H9 (cell line): ENCODE measurements around the gene APBA3. TPM values are rescaled to one million over a fixed set of nuclear protein-coding genes. Genes with fewer than 3 reads are reported as not detected.

Experiments
- DNase-seq: peaks from one replicate; pipeline ENCODE4 v3.0.0-alpha.2; 2017
- H2AFZ ChIP-seq: one replicate; pipeline ENCODE4 v1.6.1; 2013; ENCODE audit warnings: mild to moderate bottlenecking, low read length, control low read depth, moderate library complexity
- H2AK5ac ChIP-seq: 2 replicates; pipeline ENCODE4 v1.6.1; 2013; ENCODE audit warnings: low read length, control low read depth, mixed read lengths; ENCODE audit not compliant: insufficient read length
- H2BK120ac ChIP-seq: one replicate; pipeline ENCODE4 v1.6.1; 2013; ENCODE audit warnings: low read depth, mild to moderate bottlenecking, low read length, control low read depth, inconsistent platforms; ENCODE audit not compliant: poor library complexity, severe bottlenecking
- H2BK12ac ChIP-seq: 2 replicates; pipeline ENCODE4 v1.6.1; 2013; ENCODE audit warnings: low read length, control low read depth, mixed read lengths, low read depth; ENCODE audit not compliant: insufficient read length
- H2BK15ac ChIP-seq: 2 replicates; pipeline ENCODE4 v1.6.1; 2013; ENCODE audit warnings: low read depth, low read length, control low read depth
- H2BK20ac ChIP-seq: one replicate; pipeline ENCODE4 v1.6.1; 2013; ENCODE audit warnings: low read depth, mild to moderate bottlenecking, low read length, control low read depth, inconsistent platforms; ENCODE audit not compliant: poor library complexity, severe bottlenecking
- H2BK5ac ChIP-seq: 2 replicates; pipeline ENCODE4 v1.6.1; 2013; ENCODE audit warnings: low read length, control low read depth, mixed read lengths; ENCODE audit not compliant: insufficient read length
- H3K14ac ChIP-seq: 2 replicates; pipeline ENCODE4 v1.6.1; 2013; ENCODE audit warnings: low read length, control low read depth; ENCODE audit not compliant: insufficient read depth
- H3K18ac ChIP-seq: 2 replicates; pipeline ENCODE4 v1.6.1; 2013; ENCODE audit warnings: low read depth, mild to moderate bottlenecking, mixed read lengths, low read length, control low read depth; ENCODE audit not compliant: insufficient read length
- H3K23ac ChIP-seq: 2 replicates; pipeline ENCODE4 v1.6.1; 2013; ENCODE audit warnings: low read length, control low read depth, mixed read lengths, low read depth; ENCODE audit not compliant: insufficient read length
- H3K23me2 ChIP-seq: 2 replicates; pipeline ENCODE4 v1.6.1; 2013; ENCODE audit warnings: low read depth, mild to moderate bottlenecking, mixed read lengths, low read length, control low read depth; ENCODE audit not compliant: insufficient read length, poor library complexity, severe bottlenecking
- H3K27ac ChIP-seq: 2 replicates; pipeline ENCODE4 v1.5.1; 2013; ENCODE audit warnings: low read length, control low read depth, mixed read lengths, low read depth; ENCODE audit not compliant: insufficient read length
- H3K27me3 ChIP-seq: 2 replicates; pipeline ENCODE4 v1.6.1; 2013; ENCODE audit warnings: low read length, control low read depth, inconsistent platforms; ENCODE audit not compliant: insufficient read depth
- H3K4ac ChIP-seq: 2 replicates; pipeline ENCODE4 v1.6.1; 2013; ENCODE audit warnings: low read depth, mild to moderate bottlenecking, control low read depth, inconsistent platforms, low read length, moderate library complexity
- H3K4me1 ChIP-seq: 2 replicates; pipeline ENCODE4 v1.6.1; 2013; ENCODE audit warnings: low read length, control low read depth, inconsistent platforms; ENCODE audit not compliant: insufficient read depth
- H3K4me2 ChIP-seq: 2 replicates; pipeline ENCODE4 v1.6.1; 2013; ENCODE audit warnings: low read length, control low read depth, mixed read lengths; ENCODE audit not compliant: insufficient read length, insufficient read depth
- H3K56ac ChIP-seq: 2 replicates; pipeline ENCODE4 v1.6.1; 2013; ENCODE audit warnings: low read depth, mild to moderate bottlenecking, mixed read lengths, low read length, control low read depth; ENCODE audit not compliant: insufficient read length
- H3K79me1 ChIP-seq: 2 replicates; pipeline ENCODE4 v1.6.1; 2013; ENCODE audit warnings: low read depth, mild to moderate bottlenecking, moderate library complexity, low read length, control low read depth, inconsistent platforms; ENCODE audit not compliant: insufficient read depth, poor library complexity, severe bottlenecking
- H3K79me2 ChIP-seq: 2 replicates; pipeline ENCODE4 v1.6.1; 2013; ENCODE audit warnings: low read length, control low read depth, inconsistent platforms; ENCODE audit not compliant: insufficient read depth
- H3K9ac ChIP-seq: 2 replicates; pipeline ENCODE4 v1.6.1; 2013; ENCODE audit warnings: low read length, control low read depth, mixed read lengths; ENCODE audit not compliant: insufficient read length; ENCODE audit errors: extremely low read depth
- H3K9me3 ChIP-seq: one replicate; pipeline ENCODE4 v1.6.1; 2013; ENCODE audit warnings: low read depth, low read length, inconsistent platforms; ENCODE audit not compliant: control insufficient read depth
- H3T11ph ChIP-seq: one replicate; pipeline ENCODE4 v1.6.1; 2013; ENCODE audit warnings: mild to moderate bottlenecking, low read length, control low read depth, inconsistent platforms
- H4K20me1 ChIP-seq: one replicate; pipeline ENCODE4 v1.6.1; 2013; ENCODE audit not compliant: control insufficient read depth, insufficient read length, insufficient read depth
- H4K5ac ChIP-seq: 2 replicates; pipeline ENCODE4 v1.6.1; 2013; ENCODE audit warnings: low read depth, mild to moderate bottlenecking, mixed read lengths, low read length, control low read depth; ENCODE audit not compliant: insufficient read length
- H4K8ac ChIP-seq: replicated peaks from 2 replicates; pipeline ENCODE4 v1.6.1; 2013; ENCODE audit warnings: low read length, control low read depth, mixed read lengths, low read depth; ENCODE audit not compliant: insufficient read length
- H4K91ac ChIP-seq: 2 replicates; pipeline ENCODE4 v1.6.1; 2013; ENCODE audit warnings: low read depth, mild to moderate bottlenecking, moderate library complexity, mixed read lengths, low read length, control low read depth; ENCODE audit not compliant: insufficient read length
- H3K27ac Mint-ChIP-seq, 3 experiments: 2 replicates in 2 of 3; 3 replicates in 1 of 3; pipeline ENCODE4 v1.8.0; 2020 to 2021; ENCODE audit warnings: mixed read lengths in 3 of 3, mild to moderate bottlenecking in 1 of 3, moderate library complexity in 1 of 3
- H3K27me3 Mint-ChIP-seq: 2 replicates; pipeline ENCODE4 v1.8.0; 2021; ENCODE audit warnings: low read depth, mild to moderate bottlenecking, moderate library complexity, mixed read lengths
- H3K36me3 Mint-ChIP-seq, 3 experiments: 2 replicates in 2 of 3; 3 replicates in 1 of 3; pipeline ENCODE4 v1.8.0; 2020 to 2021; ENCODE audit warnings: low read depth in 3 of 3, mixed read lengths in 3 of 3; ENCODE audit not compliant: insufficient read depth in 1 of 3
- H3K4me1 Mint-ChIP-seq, 2 experiments: 2 replicates each; pipeline ENCODE4 v1.8.0; 2020; ENCODE audit warnings: mixed read lengths in 2 of 2
- H3K4me3 Mint-ChIP-seq, 2 experiments: 2 replicates in 1 of 2; 3 replicates in 1 of 2; pipeline ENCODE4 v1.8.0; 2020 to 2021; ENCODE audit warnings: mild to moderate bottlenecking in 2 of 2, mixed read lengths in 2 of 2, moderate library complexity in 1 of 2
- H3K9me3 Mint-ChIP-seq, 2 experiments: 2 replicates in 1 of 2; 3 replicates in 1 of 2; pipeline ENCODE4 v1.8.0; 2020; ENCODE audit warnings: mild to moderate bottlenecking in 2 of 2, mixed read lengths in 2 of 2, moderate library complexity in 1 of 2
- WGBS: extraction: QIAGEN DNeasy Blood & Tissue Kit; methylation state at CpG from one replicate; pipeline ENCODE4 v1.1.7; 2013; ENCODE audit warnings: missing lambda C conversion rate, low lambda C conversion rate, mixed read lengths; ENCODE audit not compliant: insufficient read length; ENCODE audit errors: extremely low coverage; 5-methylcytosine and 5-hydroxymethylcytosine counted together
- total RNA-seq: library from RNA; stranded (reverse); gene quantifications from 2 replicates; pipeline ENCODE4 v1.2.1, GENCODE V29; 2021
- TF ChIP-seq, protein P1 (sequence below): fragments of 200-600 bp; sonication (generic); conservative IDR thresholded peaks from 3 replicates; pipeline ENCODE4 v1.8.0; 2021; ENCODE audit warnings: antibody characterized with exemption, mild to moderate bottlenecking

Gene APBA3
- total RNA-seq, 1 experiment from 2014 or later, result 21.8 TPM

- no peak overlapping the region for H3K4me2 ChIP-seq
- no peak overlapping the region for H3K27ac ChIP-seq
- no peak overlapping the region for H2AFZ ChIP-seq
- no peak overlapping the region for H2BK20ac ChIP-seq
- H4K91ac ChIP-seq, result no peak overlapping the region
- H3K56ac ChIP-seq, result no peak overlapping the region
- H3K18ac ChIP-seq, result no peak overlapping the region
- H3K36me3 Mint-ChIP-seq, result peaks cover 5 to 13% (median 12%) of the 10 kb centered on the region in 3 experiments; a peak in 6 of 7 replicates
- no peak overlapping the region for H2BK120ac ChIP-seq
- no peak overlapping the region for H4K8ac ChIP-seq
- H3K9me3 Mint-ChIP-seq, result no peaks in the 10 kb centered on the region
- H2BK5ac ChIP-seq, result no peak overlapping the region
- H2AK5ac ChIP-seq, result no peak overlapping the region
- no peak overlapping the region for H3K4ac ChIP-seq
- no peak overlapping the region for H3K23ac ChIP-seq
- no peaks in the 10 kb centered on the region for H3K27me3 ChIP-seq
- H3K79me2 ChIP-seq, result no peaks in the 10 kb centered on the region
- peak overlapping the region in 1 of 2 experiments; percentile 3; a peak in 2 of 5 replicates for H3K4me3 Mint-ChIP-seq
- H3K4me1 Mint-ChIP-seq, result peaks cover 7 to 18% of the 10 kb centered on the region in 2 experiments
- H3K79me1 ChIP-seq, result no peaks in the 10 kb centered on the region
- peak; percentile 42 for DNase-seq
- H3K14ac ChIP-seq, result no peak overlapping the region; the same call in 1 of the 2 replicates
- H3K23me2 ChIP-seq, result no peaks in the 10 kb centered on the region
- no peaks in the 10 kb centered on the region for H3K4me1 ChIP-seq
- H3K27ac Mint-ChIP-seq, result peak overlapping the region; percentile 7 to 87 (median 50); a peak in 4 of 7 replicates
- no peak overlapping the region for H3T11ph ChIP-seq
- no CpG with 5 or more reads among the region's 35 CpGs for WGBS
- H2BK12ac ChIP-seq, result no peak overlapping the region
- no peak overlapping the region for H4K5ac ChIP-seq
- no peak overlapping the region for H3K9ac ChIP-seq
- TF ChIP-seq, protein P1, sequence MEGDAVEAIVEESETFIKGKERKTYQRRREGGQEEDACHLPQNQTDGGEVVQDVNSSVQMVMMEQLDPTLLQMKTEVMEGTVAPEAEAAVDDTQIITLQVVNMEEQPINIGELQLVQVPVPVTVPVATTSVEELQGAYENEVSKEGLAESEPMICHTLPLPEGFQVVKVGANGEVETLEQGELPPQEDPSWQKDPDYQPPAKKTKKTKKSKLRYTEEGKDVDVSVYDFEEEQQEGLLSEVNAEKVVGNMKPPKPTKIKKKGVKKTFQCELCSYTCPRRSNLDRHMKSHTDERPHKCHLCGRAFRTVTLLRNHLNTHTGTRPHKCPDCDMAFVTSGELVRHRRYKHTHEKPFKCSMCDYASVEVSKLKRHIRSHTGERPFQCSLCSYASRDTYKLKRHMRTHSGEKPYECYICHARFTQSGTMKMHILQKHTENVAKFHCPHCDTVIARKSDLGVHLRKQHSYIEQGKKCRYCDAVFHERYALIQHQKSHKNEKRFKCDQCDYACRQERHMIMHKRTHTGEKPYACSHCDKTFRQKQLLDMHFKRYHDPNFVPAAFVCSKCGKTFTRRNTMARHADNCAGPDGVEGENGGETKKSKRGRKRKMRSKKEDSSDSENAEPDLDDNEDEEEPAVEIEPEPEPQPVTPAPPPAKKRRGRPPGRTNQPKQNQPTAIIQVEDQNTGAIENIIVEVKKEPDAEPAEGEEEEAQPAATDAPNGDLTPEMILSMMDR, result no peak
- H3K27me3 Mint-ChIP-seq, result no peaks in the 10 kb centered on the region
- no peaks in the 10 kb centered on the region for H3K9me3 ChIP-seq
- H4K20me1 ChIP-seq, result no peaks in the 10 kb centered on the region
- no peak overlapping the region for H2BK15ac ChIP-seq
These were observed 9.8 kb upstream of the APBA3 start for GRCh38 chr19:3771000-3771905.
